Measurements from ENCODE around the gene OR6B1. TPM values are rescaled to one million over a fixed set of nuclear protein-coding genes. Genes with fewer than 3 reads are reported as not detected.
"Not testable (repeated sequence)": the region's sequence is repeated elsewhere in the genome, so short reads cannot be mapped to it uniquely, and the experiment has no call there.

The OR6B1 gene
- total RNA-seq, 1 donor from 2014 or later: not detected

- DNase-seq (ENCODE audit: low spot score): no peak
- ATAC-seq: no peak
These were observed 4.6 kb downstream of the OR6B1 start for GRCh38 chr7:144004703-144005102.

GRCh38 chr7:144006029-144006691, 6.0 kb downstream of the OR6B1 start:
- no peak for ATAC-seq
- no peak for DNase-seq (ENCODE audit: low spot score)

GRCh38 chr7:144006692-144007042, 6.5 kb downstream of the OR6B1 start:
- DNase-seq (ENCODE audit: low spot score) (no peak), ATAC-seq (no peak)

GRCh38 chr7:144009361-144009760, 9.2 kb downstream of the OR6B1 start:
- ATAC-seq (no peak), DNase-seq (ENCODE audit: low spot score) (no peak)

GRCh38 chr7:144010061-144010460, 9.9 kb downstream of the OR6B1 start:
- DNase-seq (ENCODE audit: low spot score); ATAC-seq: not testable (repeated sequence)

- not testable (repeated sequence) for DNase-seq (ENCODE audit: low spot score); ATAC-seq
These were observed 10.7 kb downstream of the OR6B1 start for GRCh38 chr7:144010821-144011220.

GRCh38 chr7:144011458-144012230, 11.5 kb downstream of the OR6B1 start:
- no peak for DNase-seq (ENCODE audit: low spot score)
- ATAC-seq: no peak

- ATAC-seq (no peak), DNase-seq (ENCODE audit: low spot score) (no peak)
These were observed 17.9 kb downstream of the OR6B1 start for GRCh38 chr7:144018065-144018464.

- DNase-seq (ENCODE audit: low spot score) (no peak), ATAC-seq (no peak)
These were observed 19.3 kb downstream of the OR6B1 start for GRCh38 chr7:144019457-144019856.

- DNase-seq (ENCODE audit: low spot score) (no peak), ATAC-seq (no peak)
These were observed 20.2 kb downstream of the OR6B1 start for GRCh38 chr7:144020340-144020739.

GRCh38 chr7:144022169-144022568, 22.0 kb downstream of the OR6B1 start:
- ATAC-seq: no peak

GRCh38 chr7:144023171-144023827, 23.2 kb downstream of the OR6B1 start:
- DNase-seq (ENCODE audit: low spot score) (no peak), ATAC-seq (no peak)

More at GRCh38 chr7:144022169-144022568, 22.0 kb downstream of the OR6B1 start:
- no peak for DNase-seq (ENCODE audit: low spot score)

GRCh38 chr7:144024213-144024612, 24.1 kb downstream of the OR6B1 start:
- no peak for ATAC-seq
- DNase-seq (ENCODE audit: low spot score): no peak

- no peak for ATAC-seq
- no peak for DNase-seq (ENCODE audit: low spot score)
These were observed 26.2 kb downstream of the OR6B1 start for GRCh38 chr7:144026203-144026883.

- no peak for DNase-seq (ENCODE audit: low spot score)
- ATAC-seq: peak; percentile 84
These were observed 26.9 kb downstream of the OR6B1 start for GRCh38 chr7:144027070-144027469.

GRCh38 chr7:144027974-144028373, 27.9 kb downstream of the OR6B1 start:
- no peak for ATAC-seq
- no peak for DNase-seq (ENCODE audit: low spot score)

- DNase-seq (ENCODE audit: low spot score) (no peak), ATAC-seq (no peak)
These were observed 28.4 kb downstream of the OR6B1 start for GRCh38 chr7:144028547-144028946.

GRCh38 chr7:144032516-144032915, 32.4 kb downstream of the OR6B1 start:
- no peak for ATAC-seq
- DNase-seq (ENCODE audit: low spot score): no peak

- ATAC-seq (no peak), DNase-seq (ENCODE audit: low spot score) (no peak)
These were observed 33.0 kb downstream of the OR6B1 start for GRCh38 chr7:144032985-144033709.

GRCh38 chr7:144035385-144035784, 35.3 kb downstream of the OR6B1 start:
- DNase-seq (ENCODE audit: low spot score) (no peak), ATAC-seq (no peak)

All from left lobe of liver (tissue), 2 donors.